Measurements from ENCODE around the gene SLC7A7.

- TF ChIP-seq HNRNPLL (IDR thresholded peaks at IDR 0.05; ENCODE audit: low read depth, low read length, poor library complexity, severe bottlenecking) (no peak), CBFB (CRISPR knock-in tag; IDR thresholded peaks at IDR 0.05) (no peak)
Observed at GRCh38 chr14:22837750-22838538, 22.7 kb upstream of the SLC7A7 start.

Data from HepG2 (cell line).